Measurements from ENCODE around the gene MIOX.

DNA sequence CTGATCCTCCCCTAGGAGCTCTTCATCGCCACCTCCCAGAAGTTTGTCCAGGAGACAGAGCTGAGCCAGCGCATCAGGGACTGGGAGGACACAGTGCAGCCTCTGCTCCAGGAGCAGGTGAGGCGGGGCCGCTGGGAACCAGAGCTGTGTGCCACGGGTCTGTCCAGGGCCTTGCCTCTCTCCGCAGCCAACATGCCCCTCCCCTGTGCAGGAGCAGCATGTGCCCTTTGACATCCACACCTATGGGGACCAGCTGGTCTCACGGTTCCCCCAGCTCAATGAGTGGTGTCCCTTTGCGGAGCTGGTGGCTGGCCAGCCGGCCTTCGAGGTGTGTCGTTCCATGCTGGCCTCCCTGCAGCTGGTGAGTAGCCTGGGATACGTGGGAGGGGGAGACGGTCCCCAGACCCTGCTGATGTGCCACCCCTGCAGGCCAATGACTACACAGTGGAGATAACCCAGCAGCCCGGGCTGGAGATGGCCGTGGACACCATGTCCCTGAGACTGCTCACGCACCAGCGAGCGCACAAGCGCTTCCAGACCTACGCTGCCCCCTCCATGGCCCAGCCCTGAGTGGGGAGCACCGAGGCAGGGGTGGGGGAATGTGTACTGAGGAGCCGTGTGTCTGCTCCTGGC, 36.3 kb downstream of the MIOX start:
- TF ChIP-seq NCOR1 (IDR thresholded peaks at IDR 0.05; ENCODE audit: borderline replicate concordance, low read length) (no peak), FOSL1 (CRISPR knock-in tag; IDR thresholded peaks at IDR 0.05; ENCODE audit: borderline replicate concordance) (no peak), NFE2 (CRISPR knock-in tag; IDR thresholded peaks at IDR 0.05) (no peak), CAMTA2 (CRISPR knock-in tag; IDR thresholded peaks at IDR 0.05; ENCODE audit: borderline replicate concordance) (no peak), NCOA1 (CRISPR knock-in tag; IDR thresholded peaks at IDR 0.05) (no peak), TAF1 (CRISPR knock-in tag; IDR thresholded peaks at IDR 0.05) (no peak), JUN (CRISPR knock-in tag; IDR thresholded peaks at IDR 0.05) (no peak)
